PC-9 (cell line): ENCODE data around the gene ZNF586.

ENCODE experiments used
- EZH2 ChIP-seq: fragments of 200-600 bp; sonication (generic); IDR thresholded peaks from 2 replicates; pipeline ENCODE4 v1.8.0; 2017; ENCODE audit warnings: antibody characterized with exemption, low read depth
- TF ChIP-seq, protein P1 (sequence below): fragments of 200-600 bp; sonication (generic); conservative IDR thresholded peaks from 2 replicates; pipeline ENCODE4 v1.6.1; 2017; ENCODE audit warnings: mixed run types, antibody characterized with exemption, mild to moderate bottlenecking, moderate library complexity

DNA sequence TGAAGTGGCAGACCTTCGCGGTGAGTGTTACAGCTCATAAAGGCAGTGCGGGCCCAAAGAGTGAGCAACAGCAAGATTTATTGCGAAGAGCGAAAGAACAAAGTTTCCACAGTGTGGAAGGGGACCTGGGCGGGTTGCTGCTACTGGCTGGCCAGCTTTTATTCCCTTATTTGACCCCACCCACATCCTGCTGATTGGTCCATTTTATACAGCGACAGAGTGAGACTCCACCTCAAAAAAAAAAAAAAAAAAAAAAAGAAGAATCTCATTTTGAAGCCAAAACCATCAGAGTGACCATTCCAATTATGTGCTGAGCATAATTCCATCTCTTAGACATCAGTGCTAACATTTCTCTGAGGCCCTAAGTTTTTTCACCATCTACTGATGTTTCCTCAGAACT is 47.2 kb downstream of the ZNF586 start:
- TF ChIP-seq, protein P1, sequence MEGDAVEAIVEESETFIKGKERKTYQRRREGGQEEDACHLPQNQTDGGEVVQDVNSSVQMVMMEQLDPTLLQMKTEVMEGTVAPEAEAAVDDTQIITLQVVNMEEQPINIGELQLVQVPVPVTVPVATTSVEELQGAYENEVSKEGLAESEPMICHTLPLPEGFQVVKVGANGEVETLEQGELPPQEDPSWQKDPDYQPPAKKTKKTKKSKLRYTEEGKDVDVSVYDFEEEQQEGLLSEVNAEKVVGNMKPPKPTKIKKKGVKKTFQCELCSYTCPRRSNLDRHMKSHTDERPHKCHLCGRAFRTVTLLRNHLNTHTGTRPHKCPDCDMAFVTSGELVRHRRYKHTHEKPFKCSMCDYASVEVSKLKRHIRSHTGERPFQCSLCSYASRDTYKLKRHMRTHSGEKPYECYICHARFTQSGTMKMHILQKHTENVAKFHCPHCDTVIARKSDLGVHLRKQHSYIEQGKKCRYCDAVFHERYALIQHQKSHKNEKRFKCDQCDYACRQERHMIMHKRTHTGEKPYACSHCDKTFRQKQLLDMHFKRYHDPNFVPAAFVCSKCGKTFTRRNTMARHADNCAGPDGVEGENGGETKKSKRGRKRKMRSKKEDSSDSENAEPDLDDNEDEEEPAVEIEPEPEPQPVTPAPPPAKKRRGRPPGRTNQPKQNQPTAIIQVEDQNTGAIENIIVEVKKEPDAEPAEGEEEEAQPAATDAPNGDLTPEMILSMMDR: no peak
- no peak for TF ChIP-seq EZH2
